HCT116 (cell line): Measurements from ENCODE around the gene TIMM9. TPM values are rescaled to one million over a fixed set of nuclear protein-coding genes. Genes with fewer than 3 reads are reported as not detected.

ENCODE experiments used
- ATAC-seq: fragments of 200-7000 bp; cut with Tn5 transposase; 2 replicates; pipeline ENCODE4 v1.9.1; 2020; ENCODE audit warnings: mild to moderate bottlenecking, moderate library complexity
- BruUV-seq: library from RNA; stranded (reverse); fragments of 400-500 nt; replicated peaks from 2 replicates; lab custom pipeline; 2021; lab: Mats Ljungman, UMichigan
- CTCF ChIA-PET: fragments of 300-600 bp; sonication (Branson Sonifier 250); formaldehyde crosslinking; loops from one replicate; lab custom pipeline; 2021; ENCODE audit warnings: antibody characterized with exemption; lab: Charles Lee
- POLR2A ChIA-PET: fragments of 300-600, 350-600 bp; sonication (Branson Sonifier 250); formaldehyde crosslinking; loops from one replicate; lab custom pipeline; 2021; ENCODE audit warnings: antibody characterized with exemption; lab: Charles Lee
- RAD21 ChIA-PET, 2 experiments: fragments of 300-600 bp; sonication (Branson Sonifier 250); formaldehyde crosslinking; loops; one replicate each; lab custom pipeline; 2023; ENCODE audit warnings: low total read pairs in 2 of 2; ENCODE audit not compliant: uncharacterized antibody in 2 of 2, unreplicated experiment in 2 of 2, low non-redundant PET in 1 of 2; lab: Charles Lee
- DNase-seq: peaks from one replicate; pipeline ENCODE4 v3.0.0-alpha.2; 2010; ENCODE audit warnings: low read depth, low spot score
- H2AFZ ChIP-seq: fragments of 200-600 bp; shearing (Covaris generic), sonication (generic); 2 replicates; pipeline ENCODE4 v1.6.1; 2017; ENCODE audit warnings: low read depth, mixed run types, mixed read lengths, antibody characterized with exemption, low read length; ENCODE audit not compliant: poor library complexity, severe bottlenecking
- H3K27ac ChIP-seq: 2 replicates; pipeline ENCODE4 v1.5.1; 2012; ENCODE audit warnings: low read depth, low read length
- H3K27me3 ChIP-seq: fragments of 200-600 bp; sonication (generic); 2 replicates; pipeline ENCODE4 v1.6.1; 2016; ENCODE audit warnings: mixed run types, low read length, mixed read lengths; ENCODE audit not compliant: insufficient read depth
- H3K36me3 ChIP-seq, 2 experiments: fragments of 200-500 bp in 1 of 2; fragments of 200-600 bp in 1 of 2; sonication (Bioruptor generic) in 1 of 2; sonication (generic) in 1 of 2; 2 replicates each; pipeline versions ENCODE4 v1.5.1 to v1.6.1; 2014 to 2016; ENCODE audit warnings: low read length in 2 of 2, inconsistent platforms in 1 of 2, mixed read lengths in 1 of 2, mixed run types in 1 of 2; ENCODE audit not compliant: insufficient read depth in 2 of 2, control insufficient read depth in 1 of 2
- H3K4me1 ChIP-seq, 2 experiments: fragments of 200-600 bp in 1 of 2; sonication (generic) in 1 of 2; 2 replicates each; pipeline versions ENCODE4 v1.5.1 to v1.6.1; 2012 to 2017; ENCODE audit warnings: low read length in 2 of 2, inconsistent platforms in 1 of 2, mild to moderate bottlenecking in 1 of 2, mixed read lengths in 1 of 2, mixed run types in 1 of 2, moderate library complexity in 1 of 2; ENCODE audit not compliant: insufficient read depth in 2 of 2, control insufficient read depth in 1 of 2
- H3K4me2 ChIP-seq: fragments of 200-600 bp; sonication (generic); 2 replicates; pipeline ENCODE4 v1.6.1; 2017; ENCODE audit warnings: mixed run types, low read length, mixed read lengths
- H3K4me3 ChIP-seq, 2 experiments: fragments of 200-600 bp in 1 of 2; sonication (generic) in 1 of 2; replicated peaks in 1 of 2; 2 replicates each; pipeline ENCODE4 v1.5.1; 2011 to 2016; ENCODE audit warnings: low read length in 2 of 2, control low read depth in 1 of 2, low read depth in 1 of 2, mild to moderate bottlenecking in 1 of 2, mixed read lengths in 1 of 2, mixed run types in 1 of 2
- H3K79me2 ChIP-seq: fragments of 200-600 bp; sonication (generic); 2 replicates; pipeline ENCODE4 v1.6.1; 2017; ENCODE audit warnings: mild to moderate bottlenecking, mixed run types, low read length, moderate library complexity, mixed read lengths; ENCODE audit not compliant: insufficient read depth
- H3K9ac ChIP-seq: fragments of 200-600 bp; sonication (generic); 2 replicates; pipeline ENCODE4 v1.6.1; 2016; ENCODE audit warnings: low read length, mixed read lengths
- H3K9me2 ChIP-seq: fragments of 200-600 bp; sonication (generic), shearing (Covaris generic); 2 replicates; pipeline ENCODE4 v1.6.1; 2017; ENCODE audit warnings: mixed run types, mild to moderate bottlenecking, moderate library complexity; ENCODE audit not compliant: insufficient read depth
- H3K9me3 ChIP-seq, 2 experiments: fragments of 200-500 bp in 1 of 2; fragments of 200-600 bp in 1 of 2; sonication (Bioruptor generic) in 1 of 2; sonication (generic) in 1 of 2; 2 replicates each; pipeline ENCODE4 v1.6.1; 2014 to 2017; ENCODE audit warnings: low read length in 2 of 2, mixed read lengths in 2 of 2, inconsistent platforms in 1 of 2, low read depth in 1 of 2, mild to moderate bottlenecking in 1 of 2, mixed run types in 1 of 2, moderate library complexity in 1 of 2; ENCODE audit not compliant: control insufficient read depth in 1 of 2, insufficient read depth in 1 of 2
- H4K20me1 ChIP-seq: fragments of 200-600 bp; sonication (generic), shearing (Covaris generic); 2 replicates; pipeline ENCODE4 v1.6.1; 2017; ENCODE audit warnings: mixed run types, mild to moderate bottlenecking, moderate library complexity; ENCODE audit not compliant: insufficient read depth
- CBX3 ChIP-seq: IDR thresholded peaks from 2 replicates; pipeline ENCODE4 v1.6.1; 2012; ENCODE audit warnings: low read depth
- CEBPB ChIP-seq: IDR thresholded peaks from 2 replicates; pipeline ENCODE4 v1.6.1; 2012; ENCODE audit warnings: low read depth
- EGR1 ChIP-seq: IDR thresholded peaks from 2 replicates; pipeline ENCODE4 v1.6.1; 2012; ENCODE audit warnings: low read depth
- ELF1 ChIP-seq: IDR thresholded peaks from 2 replicates; pipeline ENCODE4 v1.6.1; 2012; ENCODE audit warnings: low read depth, borderline replicate concordance
- EZH2 ChIP-seq: fragments of 200-600 bp; sonication (generic); IDR thresholded peaks from 2 replicates; pipeline ENCODE4 v1.6.1; 2017; ENCODE audit warnings: antibody characterized with exemption, mixed run types
- EZH2phosphoT487 ChIP-seq: fragments of 200-600 bp; IDR thresholded peaks from 2 replicates; pipeline ENCODE4 v1.6.1; 2018; ENCODE audit warnings: antibody characterized with exemption, borderline replicate concordance
- FOSL1 ChIP-seq: IDR thresholded peaks from 2 replicates; pipeline ENCODE4 v1.6.1; 2012; ENCODE audit warnings: low read depth
- MAX ChIP-seq: IDR thresholded peaks from 2 replicates; pipeline ENCODE4 v1.6.1; 2012
- POLR2A ChIP-seq: IDR thresholded peaks from 2 replicates; pipeline ENCODE4 v1.7.0; 2011; ENCODE audit warnings: borderline replicate concordance; ENCODE audit not compliant: insufficient read depth, insufficient read length; ENCODE audit errors: extremely low read depth
- POLR2AphosphoS5 ChIP-seq: IDR thresholded peaks from 2 replicates; pipeline ENCODE4 v1.6.1; 2011; ENCODE audit warnings: mild to moderate bottlenecking, low read depth, low read length, moderate library complexity
- RAD21 ChIP-seq: IDR thresholded peaks from 2 replicates; pipeline ENCODE4 v1.6.1; 2012; ENCODE audit warnings: low read depth, mild to moderate bottlenecking
- SP1 ChIP-seq: IDR thresholded peaks from 2 replicates; pipeline ENCODE4 v1.6.1; 2012; ENCODE audit warnings: low read depth
- SRF ChIP-seq: IDR thresholded peaks from 2 replicates; pipeline ENCODE4 v1.6.1; 2012; ENCODE audit warnings: low read depth
- TCF7L2 ChIP-seq: IDR thresholded peaks from 2 replicates; pipeline ENCODE4 v1.7.0; 2011; ENCODE audit warnings: borderline replicate concordance, inconsistent platforms; ENCODE audit not compliant: insufficient read depth, insufficient read length; ENCODE audit errors: extremely low read depth
- YY1 ChIP-seq: IDR thresholded peaks from 2 replicates; pipeline ENCODE4 v1.6.1; 2011; ENCODE audit warnings: low read length, low read depth, moderate library complexity, mild to moderate bottlenecking; ENCODE audit not compliant: insufficient replicate concordance; ENCODE audit errors: extremely low read depth
- ZBTB33 ChIP-seq: IDR thresholded peaks from 2 replicates; pipeline ENCODE4 v1.6.1; 2011; ENCODE audit warnings: mild to moderate bottlenecking, low read length, moderate library complexity; ENCODE audit not compliant: insufficient replicate concordance; ENCODE audit errors: extremely low read depth
- ZFX ChIP-seq: fragments of 450-650 bp; IDR thresholded peaks from 2 replicates; pipeline ENCODE4 v1.6.1; 2017
- ZNF274 ChIP-seq: fragments of 200-500 bp; sonication (Bioruptor generic); IDR thresholded peaks from 2 replicates; pipeline ENCODE4 v1.6.1; 2014; ENCODE audit warnings: mild to moderate bottlenecking, low read depth, low read length, inconsistent platforms
- intact Hi-C: fragments of 100-400 bp; cut with micrococcal nuclease; formaldehyde crosslinking; loops from 2 replicates; pipeline ENCODE4 v1.10.0; 2022
- total RNA-seq: library from RNA; stranded (reverse); gene quantifications from one replicate; pipeline ENCODE4 v1.2.1, GENCODE V29; 2021; ENCODE audit not compliant: unreplicated experiment
- TF ChIP-seq, protein P1 (sequence below), 3 experiments: fragments of 200-600 bp in 1 of 3; sonication (generic) in 1 of 3; IDR thresholded peaks in 2 of 3; conservative IDR thresholded peaks in 1 of 3; 2 replicates each; pipeline ENCODE4 v1.5.1; 2012 to 2017; ENCODE audit warnings: low read depth in 2 of 3, low read length in 2 of 3, antibody characterized with exemption in 1 of 3, borderline replicate concordance in 1 of 3, control low read depth in 1 of 3, mild to moderate bottlenecking in 1 of 3, mixed read lengths in 1 of 3, mixed run types in 1 of 3, moderate library complexity in 1 of 3; ENCODE audit not compliant: insufficient read depth in 1 of 3
- TF ChIP-seq, protein P2 (sequence below): IDR thresholded peaks from 2 replicates; pipeline ENCODE4 v1.6.1; 2012

The TIMM9 gene
- total RNA-seq, 1 experiment from 2014 or later, result 40.7 TPM

- CTCF ChIA-PET, result no interaction called here
- ATAC-seq, result no peak
- H3K27me3 ChIP-seq, result no peaks in the 10 kb centered on the region
- H3K79me2 ChIP-seq, result no peaks in the 10 kb centered on the region
- H3K36me3 ChIP-seq, result peaks cover 0 to 12% of the 10 kb centered on the region in 2 experiments; a peak in 2 of 4 replicates
- no peaks in the 10 kb centered on the region for H3K4me1 ChIP-seq
- H4K20me1 ChIP-seq, result no peaks in the 10 kb centered on the region
- no peak for TF ChIP-seq CEBPB
- TF ChIP-seq RAD21, result no peak
- TF ChIP-seq, protein P1, sequence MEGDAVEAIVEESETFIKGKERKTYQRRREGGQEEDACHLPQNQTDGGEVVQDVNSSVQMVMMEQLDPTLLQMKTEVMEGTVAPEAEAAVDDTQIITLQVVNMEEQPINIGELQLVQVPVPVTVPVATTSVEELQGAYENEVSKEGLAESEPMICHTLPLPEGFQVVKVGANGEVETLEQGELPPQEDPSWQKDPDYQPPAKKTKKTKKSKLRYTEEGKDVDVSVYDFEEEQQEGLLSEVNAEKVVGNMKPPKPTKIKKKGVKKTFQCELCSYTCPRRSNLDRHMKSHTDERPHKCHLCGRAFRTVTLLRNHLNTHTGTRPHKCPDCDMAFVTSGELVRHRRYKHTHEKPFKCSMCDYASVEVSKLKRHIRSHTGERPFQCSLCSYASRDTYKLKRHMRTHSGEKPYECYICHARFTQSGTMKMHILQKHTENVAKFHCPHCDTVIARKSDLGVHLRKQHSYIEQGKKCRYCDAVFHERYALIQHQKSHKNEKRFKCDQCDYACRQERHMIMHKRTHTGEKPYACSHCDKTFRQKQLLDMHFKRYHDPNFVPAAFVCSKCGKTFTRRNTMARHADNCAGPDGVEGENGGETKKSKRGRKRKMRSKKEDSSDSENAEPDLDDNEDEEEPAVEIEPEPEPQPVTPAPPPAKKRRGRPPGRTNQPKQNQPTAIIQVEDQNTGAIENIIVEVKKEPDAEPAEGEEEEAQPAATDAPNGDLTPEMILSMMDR (IDR thresholded peaks at IDR 0.05 in 2 of 3, conservative IDR thresholded peaks at IDR 0.05 in 1 of 3; ENCODE audit: borderline replicate concordance in 1 of 3, insufficient read depth in 1 of 3, low read depth in 2 of 3, low read length in 2 of 3), result no peak
- TF ChIP-seq, protein P2, sequence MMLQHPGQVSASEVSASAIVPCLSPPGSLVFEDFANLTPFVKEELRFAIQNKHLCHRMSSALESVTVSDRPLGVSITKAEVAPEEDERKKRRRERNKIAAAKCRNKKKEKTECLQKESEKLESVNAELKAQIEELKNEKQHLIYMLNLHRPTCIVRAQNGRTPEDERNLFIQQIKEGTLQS, result no peak
- no peak for TF ChIP-seq ZBTB33
- no peak for TF ChIP-seq SP1
- TF ChIP-seq EZH2, result no peak
- no peak for TF ChIP-seq ZFX
- TF ChIP-seq EZH2phosphoT487, result no peak
- no peak for TF ChIP-seq ZNF274
- TF ChIP-seq CBX3, result no peak
- TF ChIP-seq POLR2A, result no peak
- TF ChIP-seq YY1, result no peak
- no peak for TF ChIP-seq POLR2AphosphoS5
- no peak for TF ChIP-seq ELF1
- no peak for TF ChIP-seq MAX
- TF ChIP-seq TCF7L2, result no peak
- TF ChIP-seq FOSL1, result no peak
- no peak for TF ChIP-seq EGR1
- no peak for TF ChIP-seq SRF
- H3K4me2 ChIP-seq, result no peak overlapping the region
- POLR2A ChIA-PET, result no interaction called here
- no peak overlapping the region for H2AFZ ChIP-seq
- H3K4me3 ChIP-seq, result no peak overlapping the region
- BruUV-seq, result no TSS peak
- intact Hi-C loops, result no loop called here
- no peaks in the 10 kb centered on the region for H3K9me2 ChIP-seq
- RAD21 ChIA-PET, result no interaction called here
- H3K9me3 ChIP-seq, result no peaks in the 10 kb centered on the region
- DNase-seq, result no peak
- H3K27ac ChIP-seq, result no peak overlapping the region
- H3K9ac ChIP-seq, result no peak overlapping the region
Observed at GRCh38 chr14:58465421-58465820, 38.1 kb upstream of the TIMM9 start.
